ENCODE measurements around the gene NFATC3.

NFATC3 gene

DNA sequence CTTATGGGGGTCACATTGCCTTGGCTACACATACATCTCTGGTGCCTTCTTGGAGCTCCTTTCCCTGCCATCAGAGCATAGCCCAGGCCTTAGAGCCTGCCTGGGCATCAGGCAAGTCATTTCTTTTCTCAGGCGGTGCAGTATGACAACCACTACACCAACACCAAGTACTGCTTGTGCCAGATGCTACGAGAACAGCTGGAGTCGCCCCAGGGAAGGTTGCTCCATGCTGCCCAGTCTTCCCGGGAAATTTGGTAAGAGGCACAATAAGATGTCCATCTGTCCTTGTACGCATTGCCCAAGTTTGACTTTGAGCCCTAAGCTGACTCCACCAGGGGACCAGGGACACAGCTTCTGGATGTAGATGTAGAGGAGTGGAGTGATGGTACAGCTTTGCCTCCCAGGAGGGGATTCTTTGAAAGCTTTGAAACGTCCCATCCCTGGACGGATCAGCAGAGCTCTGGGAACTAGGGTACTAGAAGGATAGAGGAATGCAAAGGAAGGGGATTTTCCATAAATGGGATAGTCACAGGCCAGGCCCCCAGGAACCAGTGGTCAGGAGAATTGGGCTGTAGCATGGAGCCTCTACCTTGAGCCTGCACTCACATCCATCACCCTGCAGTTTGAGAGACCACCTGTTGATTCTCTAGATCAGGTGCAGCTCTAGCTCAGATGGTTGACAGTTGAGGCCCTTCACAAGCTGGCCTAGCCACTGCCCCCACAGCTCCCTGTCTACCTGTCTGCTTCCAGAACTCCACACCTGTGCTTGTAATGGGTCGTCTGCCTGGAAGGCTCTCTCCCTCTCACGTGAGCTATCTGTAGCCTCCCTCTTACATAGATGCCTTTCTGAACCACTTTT is 11.0 kb upstream of the NFATC3 start:
- DNase-seq = no peak

DNA sequence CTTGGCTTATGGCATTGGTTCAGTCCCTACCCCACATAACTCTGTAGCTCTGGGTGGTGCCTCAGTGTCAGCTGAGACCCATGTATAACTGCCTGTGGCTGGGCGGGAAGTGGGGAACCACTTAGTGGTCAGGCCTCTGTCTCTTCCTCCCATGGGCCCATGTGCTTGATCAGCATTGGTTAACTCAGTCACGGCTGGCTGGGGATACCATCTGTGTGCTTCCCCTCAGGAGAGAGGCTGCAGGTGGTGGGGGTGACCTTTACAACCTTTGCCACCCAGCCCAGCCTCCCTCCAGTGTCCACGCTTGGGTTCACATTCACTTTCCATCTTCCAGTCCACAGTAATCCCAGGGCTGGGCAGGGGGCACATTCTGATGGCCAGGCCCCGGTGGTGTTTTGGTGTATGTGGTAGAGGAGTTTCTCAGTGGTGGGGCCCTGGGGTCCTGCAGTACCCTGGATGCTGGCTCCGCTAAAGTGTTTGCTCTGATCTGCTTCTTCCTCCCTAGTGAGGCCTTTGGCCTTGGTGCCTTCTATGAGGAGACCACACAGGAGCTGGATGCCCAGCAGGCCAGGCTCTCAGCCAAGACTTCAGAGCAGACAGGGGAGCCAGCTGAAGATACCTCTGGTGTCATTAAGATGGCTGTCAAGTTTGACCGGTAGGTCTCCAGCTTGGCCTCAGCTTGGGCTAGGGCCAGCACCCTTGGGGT is 10.2 kb upstream of the NFATC3 start:
- DNase-seq = no peak

DNA sequence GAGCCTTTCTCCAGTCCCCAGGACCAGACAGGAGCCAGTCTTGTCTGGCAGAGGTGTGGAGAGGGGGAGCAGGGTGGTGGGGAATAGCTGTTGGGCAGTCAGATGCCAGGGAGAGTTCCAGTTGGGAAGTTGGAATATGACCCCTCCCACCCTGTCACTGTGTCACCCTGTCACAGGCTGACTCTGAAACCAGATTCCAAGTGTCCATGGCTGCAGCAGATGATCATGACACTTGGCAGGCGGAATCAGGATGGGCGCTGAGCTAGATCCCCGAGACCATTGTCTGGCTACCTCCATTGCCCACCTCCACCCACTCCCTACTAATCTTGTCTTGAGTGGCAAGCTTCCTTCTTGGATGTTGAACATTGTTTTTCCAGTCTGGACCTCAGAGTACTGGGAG is 9.2 kb upstream of the NFATC3 start:
- no peak for DNase-seq

GRCh38 chr16:68076560-68076959 is 8.6 kb upstream of the NFATC3 start:
- DNase-seq = no peak

DNA sequence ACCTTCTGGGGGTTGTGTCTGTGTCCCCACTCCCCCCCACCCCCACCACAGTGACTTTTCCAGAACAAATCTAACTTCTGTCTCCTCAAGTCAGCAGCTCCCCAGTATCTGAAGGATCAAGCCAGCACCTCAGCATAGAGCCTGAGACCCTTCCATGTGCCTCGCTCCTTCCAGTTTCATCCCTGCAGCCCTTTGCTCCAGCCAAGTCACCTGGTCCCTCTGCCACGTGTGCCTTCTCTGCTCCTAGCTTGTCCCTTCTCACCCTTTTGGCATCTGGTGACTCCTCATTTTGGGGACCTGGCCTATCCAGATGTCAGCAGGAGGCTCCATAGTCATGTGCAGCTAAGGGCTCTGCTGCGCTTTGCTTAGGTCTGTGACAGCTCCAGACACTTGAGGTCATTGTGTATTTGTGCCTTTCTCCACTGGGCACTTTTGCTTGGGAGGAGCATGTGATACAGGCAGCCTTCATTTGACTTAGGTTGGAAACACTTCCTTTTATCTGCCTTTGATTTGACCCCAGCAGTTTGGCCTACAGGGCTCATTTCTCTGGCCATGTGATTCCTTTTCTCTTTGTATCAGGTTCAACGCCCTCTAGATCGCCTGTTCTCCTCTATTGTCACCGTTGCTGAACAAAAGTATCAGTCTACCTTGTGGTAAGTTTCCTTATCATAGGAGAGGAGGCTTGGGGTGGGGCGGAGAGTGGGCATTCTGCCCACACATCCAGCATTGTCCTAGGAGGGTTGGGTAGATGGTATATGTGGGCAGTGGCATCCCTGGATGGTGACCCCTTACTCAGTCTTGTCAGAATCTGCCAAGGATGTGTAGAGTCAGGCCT is 7.1 kb upstream of the NFATC3 start:
- DNase-seq = no peak

GRCh38 chr16:68078701-68079375 is 6.3 kb upstream of the NFATC3 start:
- DNase-seq = no peak

DNA sequence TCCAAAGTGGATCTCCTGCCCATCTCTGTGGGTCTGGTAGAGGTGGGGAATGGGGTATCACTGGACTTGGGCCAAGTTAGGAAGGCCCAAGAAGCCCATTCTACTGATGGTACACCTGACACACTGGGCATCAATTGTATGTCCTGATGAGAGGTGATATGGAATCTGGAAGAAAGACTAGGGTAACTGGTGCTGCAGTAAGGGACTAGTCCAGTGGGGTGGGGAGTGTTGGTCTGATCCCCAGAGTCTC is 5.9 kb upstream of the NFATC3 start:
- DNase-seq = no peak

DNA sequence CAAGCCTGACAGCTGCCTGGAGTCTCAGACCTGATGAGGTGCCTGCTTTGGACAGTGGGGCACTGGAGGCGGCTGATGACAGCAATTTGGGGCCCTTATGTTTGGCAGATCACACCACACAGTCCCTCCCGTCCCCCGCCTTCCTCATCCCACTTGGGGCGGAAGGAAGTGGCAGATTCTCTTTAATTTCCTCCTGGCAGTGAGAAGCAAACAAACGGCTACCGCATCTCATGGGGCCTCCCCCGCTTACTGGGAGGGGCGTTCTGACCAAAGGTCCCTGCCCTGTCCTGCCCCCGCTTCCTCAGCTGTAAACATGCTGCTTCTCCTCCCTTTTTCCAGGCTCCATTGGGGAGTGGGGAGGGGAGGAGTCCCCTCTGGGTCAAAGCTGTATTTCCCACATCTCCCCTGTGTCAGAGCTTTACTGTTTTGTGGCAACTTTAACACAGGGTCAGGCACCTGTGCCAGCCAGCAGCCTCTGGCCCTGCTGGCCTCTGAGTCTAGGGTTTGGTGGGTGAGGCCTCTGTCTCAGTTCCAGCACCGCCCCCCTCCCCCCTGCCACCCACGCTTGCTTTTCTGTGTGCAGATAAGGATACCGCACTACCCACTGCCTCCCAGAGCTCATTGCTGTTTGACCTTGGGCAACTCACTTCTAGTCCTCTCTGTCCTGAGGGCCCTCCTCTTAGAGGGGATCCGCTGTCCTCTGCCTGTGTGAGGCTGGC is 5.4 kb upstream of the NFATC3 start:
- peak; percentile 75 for DNase-seq

GRCh38 chr16:68081861-68082628 is 3.1 kb upstream of the NFATC3 start:
- DNase-seq = no peak

GRCh38 chr16:68082629-68083238 is 2.4 kb upstream of the NFATC3 start:
- no peak for DNase-seq

DNA sequence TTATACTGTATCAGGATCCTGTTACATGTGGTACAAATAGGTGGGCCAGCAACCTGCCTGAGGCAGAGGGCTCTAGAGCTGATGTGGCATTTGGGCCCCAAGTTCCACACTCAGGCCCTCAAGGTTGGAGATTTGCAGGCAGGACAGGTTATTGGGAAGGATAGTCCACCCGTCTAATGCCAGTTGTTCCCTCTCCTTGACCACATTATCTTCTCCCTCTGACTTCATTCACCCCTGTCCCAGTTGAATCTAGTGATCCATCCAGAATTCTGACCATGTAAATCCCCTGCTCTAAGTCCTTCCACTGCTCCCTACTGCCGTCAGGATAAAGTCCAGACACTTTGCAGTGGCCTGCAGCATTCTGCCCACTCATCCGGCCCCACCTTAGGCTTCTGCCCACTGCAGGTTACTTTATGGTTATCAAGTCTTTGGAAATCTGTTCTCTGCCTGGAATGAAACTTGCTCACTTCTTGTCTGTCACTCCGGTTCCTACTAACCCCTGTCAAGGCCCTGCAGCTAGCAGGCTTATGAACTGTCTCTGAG is 1.9 kb upstream of the NFATC3 start:
- DNase-seq = no peak

GRCh38 chr16:68083861-68084503 is 1.2 kb upstream of the NFATC3 start:
- DNase-seq = peak; percentile 53

- DNase-seq = peak; percentile 95
Measured at GRCh38 chr16:68084504-68085258, 489 bp upstream of the NFATC3 start.

DNA sequence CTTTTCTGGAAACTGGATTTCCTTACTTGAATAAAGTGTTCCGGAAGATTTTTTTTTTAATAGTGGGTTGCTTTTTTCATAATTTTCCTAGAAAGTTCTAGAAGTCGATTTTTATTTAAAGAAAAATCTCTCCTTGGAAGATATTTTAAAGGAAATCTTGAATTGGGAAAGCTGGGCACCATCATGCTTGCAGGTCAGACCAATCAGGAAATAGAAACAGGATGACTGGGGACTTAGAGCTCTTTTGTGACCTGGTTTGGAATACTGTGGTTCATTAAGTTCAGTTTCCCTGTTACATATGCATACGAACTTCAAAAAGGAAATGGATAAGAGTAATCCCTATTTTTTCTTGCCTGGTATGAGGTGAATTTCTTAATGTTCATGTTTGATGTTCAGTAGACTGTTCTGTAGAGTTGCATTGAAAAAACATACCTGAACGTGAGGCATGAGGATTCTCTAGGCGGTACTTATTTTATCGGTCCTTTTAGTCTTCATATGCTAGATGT is 1.2 kb downstream of the NFATC3 start:
- DNase-seq = no peak

DNA sequence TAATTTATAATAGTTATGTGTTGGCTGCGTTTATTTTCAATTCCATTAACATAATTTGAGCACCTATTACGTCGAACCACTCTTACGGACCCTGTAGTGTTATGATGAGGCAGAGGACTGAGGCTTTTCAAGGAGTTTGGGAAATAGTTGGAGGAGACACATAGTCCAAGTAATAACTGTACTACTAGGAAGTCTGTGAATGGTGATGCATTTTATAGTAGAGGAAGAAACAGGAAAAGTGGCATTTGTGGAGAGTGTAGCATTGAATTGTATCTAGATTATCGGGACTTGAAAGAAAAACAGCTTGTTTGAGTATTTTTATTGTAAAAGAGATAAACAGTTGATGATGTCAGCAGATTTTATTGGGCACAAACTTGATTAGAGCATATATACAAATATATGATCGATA is 1.7 kb downstream of the NFATC3 start:
- DNase-seq = no peak

- DNase-seq = no peak
Measured at GRCh38 chr16:68087688-68088087, 2.5 kb downstream of the NFATC3 start.

DNA sequence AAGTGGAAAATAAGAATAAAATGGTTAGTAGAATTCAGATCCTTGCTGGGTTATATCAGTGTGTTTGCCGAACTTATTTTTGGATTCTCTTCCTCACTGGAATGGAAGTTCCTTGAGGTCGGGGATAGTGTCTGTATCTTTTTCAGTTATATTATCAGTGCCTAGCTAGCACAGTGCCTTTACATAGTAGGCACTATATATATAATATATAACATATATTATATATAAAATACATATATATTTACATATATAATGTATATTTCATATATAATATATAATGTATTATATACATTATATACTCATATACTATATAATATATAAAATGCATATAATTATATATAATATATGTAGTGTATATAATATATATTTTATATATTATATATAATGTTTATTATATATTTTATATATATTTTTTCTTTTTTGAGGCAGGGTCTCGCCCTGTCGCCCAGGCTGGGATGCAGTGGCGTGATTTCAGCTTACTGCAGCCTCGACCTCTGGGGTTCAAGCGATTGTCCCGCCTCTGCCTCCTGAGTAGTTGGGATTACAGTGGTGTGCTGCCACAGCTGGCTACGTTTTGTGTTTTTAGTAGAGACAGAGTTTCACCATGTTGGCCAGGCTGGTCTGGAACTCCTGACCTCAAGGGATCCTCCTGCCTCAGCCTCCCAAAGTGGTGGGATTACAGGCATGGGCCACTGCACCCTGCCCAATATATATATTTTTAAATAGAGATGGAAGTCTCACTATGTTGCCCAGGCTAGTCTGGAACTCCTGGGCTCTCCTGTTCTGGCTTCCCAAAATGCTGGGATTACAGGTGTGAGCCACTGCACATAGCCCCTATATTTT is 3.2 kb downstream of the NFATC3 start:
- DNase-seq = no peak

DNA sequence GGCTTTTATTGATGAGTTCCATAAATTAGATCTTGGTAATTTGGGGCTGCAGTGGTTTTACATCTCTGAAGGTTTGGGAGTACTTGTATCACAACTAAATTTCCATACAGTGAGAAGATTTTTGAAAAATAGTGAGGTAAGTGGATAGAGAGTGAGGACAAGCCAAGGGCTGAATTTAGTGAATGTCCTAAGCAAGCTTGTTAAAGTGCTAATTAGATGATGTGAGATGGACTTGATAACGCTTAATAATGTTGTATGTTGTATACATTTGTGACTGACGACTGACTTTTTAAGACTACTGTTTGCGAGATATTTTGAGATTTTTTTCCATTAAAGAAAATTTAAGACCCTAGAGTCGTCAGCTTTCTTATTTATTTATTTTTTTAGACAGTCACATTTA is 3.9 kb downstream of the NFATC3 start:
- DNase-seq = no peak

Data from right hindlimb (tissue), 1 donor.